Body of pancreas (tissue), 4 donors: ENCODE data around the gene TMEM183A.

Experiments used
- CTCF ChIP-seq, 7 experiments: fragments of 450-650 bp in 4 of 7; fragments of 200-600 bp in 3 of 7; sonication (generic) in 3 of 7; IDR thresholded peaks; one replicate each; pipeline ENCODE4 v1.5.1; 2016 to 2019; ENCODE audit warnings: antibody characterized with exemption in 7 of 7
- POLR2A ChIP-seq, 3 donors: fragments of 450-650 bp; IDR thresholded peaks; one replicate each; pipeline ENCODE4 v1.6.1; 2016; ENCODE audit warnings: antibody characterized with exemption in 3 of 3, mild to moderate bottlenecking in 2 of 3

DNA sequence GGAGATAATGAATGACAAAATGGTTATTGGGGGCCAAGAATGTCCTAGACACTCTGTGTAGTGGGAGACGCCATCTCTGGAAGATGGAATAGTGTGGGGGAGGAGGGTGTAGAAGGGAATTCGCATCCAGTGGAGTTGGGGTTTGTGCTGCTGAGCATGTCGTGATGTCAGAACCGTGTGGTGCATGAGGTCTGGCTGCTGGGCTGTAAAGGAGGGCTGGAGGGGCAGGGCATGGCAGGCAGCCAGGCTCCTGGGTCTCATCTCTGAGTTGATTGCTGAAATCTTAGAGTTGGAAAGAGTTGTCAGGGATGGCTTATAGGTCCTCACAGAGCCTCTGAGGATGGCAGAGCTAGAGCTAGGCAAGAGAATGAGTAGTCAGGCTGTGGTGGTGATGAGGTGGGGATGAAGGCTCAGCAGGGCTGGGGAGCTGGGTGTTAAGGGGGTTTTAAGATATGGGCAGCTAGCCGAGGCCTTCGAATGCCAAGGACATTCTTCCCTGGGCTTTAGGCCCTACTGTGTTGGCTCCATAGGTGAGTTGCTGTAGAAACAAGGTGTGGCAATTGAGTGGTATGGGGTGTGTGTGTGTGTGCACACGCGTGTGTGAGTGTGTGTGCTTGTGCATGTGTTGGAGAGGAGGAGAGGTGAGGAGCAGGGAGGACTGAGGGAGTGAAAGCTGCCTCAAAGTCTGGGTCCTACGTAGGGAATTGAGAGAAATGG is 21.1 kb downstream of the TMEM183A start:
- TF ChIP-seq CTCF (IDR thresholded peaks at IDR 0.05) (no peak), POLR2A (IDR thresholded peaks at IDR 0.05) (no peak)
